A673 (cell line): ENCODE data around the gene CHCHD3.

ENCODE experiments used
- EZH2 ChIP-seq: fragments of 200-600 bp; sonication (generic); IDR thresholded peaks from 2 replicates; pipeline ENCODE4 v1.6.1; 2017; ENCODE audit warnings: borderline replicate concordance, low read depth, mild to moderate bottlenecking, mixed read lengths, antibody characterized with exemption, low read length; ENCODE audit not compliant: poor library complexity, severe bottlenecking
- TF ChIP-seq, protein P1 (sequence below): fragments of 300-800, 200-600 bp; sonication (generic); conservative IDR thresholded peaks from 2 replicates; pipeline ENCODE4 v1.5.1; 2017; ENCODE audit warnings: low read depth, mild to moderate bottlenecking, antibody characterized with exemption, low read length, moderate library complexity, mixed read lengths

DNA sequence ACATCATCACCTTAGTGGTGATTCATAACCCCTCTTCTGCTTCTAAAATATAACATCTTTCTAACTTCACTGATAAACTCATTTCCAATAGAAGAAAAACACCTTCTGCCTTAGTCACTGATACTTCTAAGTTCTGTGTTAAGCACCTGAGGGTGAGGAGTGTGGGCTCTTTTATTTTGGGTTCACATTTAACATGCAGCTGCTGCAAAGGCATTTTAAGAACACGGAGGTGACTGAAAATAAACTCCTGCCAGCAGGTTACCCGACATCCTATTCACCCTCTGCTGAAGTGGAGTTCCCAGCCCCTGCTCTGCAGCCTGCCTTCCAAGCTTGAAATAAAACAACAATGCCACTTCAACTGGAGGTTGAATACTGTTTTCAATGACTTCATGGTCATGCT is 302.7 kb downstream of the CHCHD3 start:
- TF ChIP-seq, protein P1, sequence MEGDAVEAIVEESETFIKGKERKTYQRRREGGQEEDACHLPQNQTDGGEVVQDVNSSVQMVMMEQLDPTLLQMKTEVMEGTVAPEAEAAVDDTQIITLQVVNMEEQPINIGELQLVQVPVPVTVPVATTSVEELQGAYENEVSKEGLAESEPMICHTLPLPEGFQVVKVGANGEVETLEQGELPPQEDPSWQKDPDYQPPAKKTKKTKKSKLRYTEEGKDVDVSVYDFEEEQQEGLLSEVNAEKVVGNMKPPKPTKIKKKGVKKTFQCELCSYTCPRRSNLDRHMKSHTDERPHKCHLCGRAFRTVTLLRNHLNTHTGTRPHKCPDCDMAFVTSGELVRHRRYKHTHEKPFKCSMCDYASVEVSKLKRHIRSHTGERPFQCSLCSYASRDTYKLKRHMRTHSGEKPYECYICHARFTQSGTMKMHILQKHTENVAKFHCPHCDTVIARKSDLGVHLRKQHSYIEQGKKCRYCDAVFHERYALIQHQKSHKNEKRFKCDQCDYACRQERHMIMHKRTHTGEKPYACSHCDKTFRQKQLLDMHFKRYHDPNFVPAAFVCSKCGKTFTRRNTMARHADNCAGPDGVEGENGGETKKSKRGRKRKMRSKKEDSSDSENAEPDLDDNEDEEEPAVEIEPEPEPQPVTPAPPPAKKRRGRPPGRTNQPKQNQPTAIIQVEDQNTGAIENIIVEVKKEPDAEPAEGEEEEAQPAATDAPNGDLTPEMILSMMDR: no peak
- TF ChIP-seq EZH2: no peak
